Ishikawa (cell line): ENCODE measurements around the gene FBXL17.
A peak's percentile ranks its signal among the peaks of the same experiment; 100 is the strongest.

Experiments used
- CEBPB ChIP-seq: IDR thresholded peaks from 2 replicates; pipeline ENCODE4 v1.6.1; 2012
- CREB1 ChIP-seq: IDR thresholded peaks from 2 replicates; pipeline ENCODE4 v1.6.1; 2012; ENCODE audit warnings: low read depth
- EGR1 ChIP-seq: IDR thresholded peaks from 2 replicates; pipeline ENCODE4 v1.6.1; 2012
- EP300 ChIP-seq: IDR thresholded peaks from 2 replicates; pipeline ENCODE4 v1.6.1; 2012; ENCODE audit warnings: borderline replicate concordance
- FOXM1 ChIP-seq: IDR thresholded peaks from 2 replicates; pipeline ENCODE4 v1.6.1; 2012; ENCODE audit warnings: low read depth, borderline replicate concordance
- NFIC ChIP-seq: IDR thresholded peaks from 2 replicates; pipeline ENCODE4 v1.6.1; 2012
- RAD21 ChIP-seq: IDR thresholded peaks from 2 replicates; pipeline ENCODE4 v1.6.1; 2012; ENCODE audit warnings: low read depth
- TAF1 ChIP-seq: IDR thresholded peaks from 2 replicates; pipeline ENCODE4 v1.6.1; 2012; ENCODE audit warnings: low read depth, mild to moderate bottlenecking
- TCF12 ChIP-seq: IDR thresholded peaks from 2 replicates; pipeline ENCODE4 v1.6.1; 2012; ENCODE audit warnings: low read depth
- TEAD4 ChIP-seq: IDR thresholded peaks from 2 replicates; pipeline ENCODE4 v1.6.1; 2012
- YY1 ChIP-seq: IDR thresholded peaks from 2 replicates; pipeline ENCODE4 v1.6.1; 2012; ENCODE audit warnings: low read depth
- ZBTB7A ChIP-seq: IDR thresholded peaks from 2 replicates; pipeline ENCODE4 v1.6.1; 2012; ENCODE audit warnings: low read depth
- TF ChIP-seq, protein P1 (sequence below): IDR thresholded peaks from 2 replicates; pipeline ENCODE4 v1.6.1; 2012; ENCODE audit warnings: low read depth, mild to moderate bottlenecking
- TF ChIP-seq, protein P2 (sequence below): IDR thresholded peaks from 2 replicates; pipeline ENCODE4 v1.6.1; 2012
- TF ChIP-seq, protein P3 (sequence below): IDR thresholded peaks from 2 replicates; pipeline ENCODE4 v1.6.1; 2012

FBXL17 gene

DNA sequence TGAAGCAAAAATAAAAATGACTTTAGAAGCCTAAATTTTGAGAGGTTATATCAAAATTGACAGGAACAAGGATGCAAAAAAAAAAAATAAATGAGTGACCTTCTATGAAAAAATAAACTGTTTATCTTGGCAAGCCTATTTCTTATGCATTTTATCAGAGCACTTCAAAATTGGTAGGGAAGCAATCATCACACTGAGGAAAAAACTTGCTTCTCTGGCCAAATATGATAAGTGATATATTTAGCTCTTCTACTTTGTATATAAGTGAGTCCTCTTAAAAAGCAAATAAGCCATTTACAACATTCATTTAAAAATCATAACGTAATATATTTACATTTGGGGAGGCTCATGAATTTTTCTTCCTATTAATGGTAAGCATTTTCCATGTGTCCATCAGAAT is 287.1 kb downstream of the FBXL17 start:
- TF ChIP-seq TCF12 = no peak
- no peak for TF ChIP-seq EP300
- no peak for TF ChIP-seq YY1
- TF ChIP-seq CEBPB = no peak
- TF ChIP-seq, protein P1, sequence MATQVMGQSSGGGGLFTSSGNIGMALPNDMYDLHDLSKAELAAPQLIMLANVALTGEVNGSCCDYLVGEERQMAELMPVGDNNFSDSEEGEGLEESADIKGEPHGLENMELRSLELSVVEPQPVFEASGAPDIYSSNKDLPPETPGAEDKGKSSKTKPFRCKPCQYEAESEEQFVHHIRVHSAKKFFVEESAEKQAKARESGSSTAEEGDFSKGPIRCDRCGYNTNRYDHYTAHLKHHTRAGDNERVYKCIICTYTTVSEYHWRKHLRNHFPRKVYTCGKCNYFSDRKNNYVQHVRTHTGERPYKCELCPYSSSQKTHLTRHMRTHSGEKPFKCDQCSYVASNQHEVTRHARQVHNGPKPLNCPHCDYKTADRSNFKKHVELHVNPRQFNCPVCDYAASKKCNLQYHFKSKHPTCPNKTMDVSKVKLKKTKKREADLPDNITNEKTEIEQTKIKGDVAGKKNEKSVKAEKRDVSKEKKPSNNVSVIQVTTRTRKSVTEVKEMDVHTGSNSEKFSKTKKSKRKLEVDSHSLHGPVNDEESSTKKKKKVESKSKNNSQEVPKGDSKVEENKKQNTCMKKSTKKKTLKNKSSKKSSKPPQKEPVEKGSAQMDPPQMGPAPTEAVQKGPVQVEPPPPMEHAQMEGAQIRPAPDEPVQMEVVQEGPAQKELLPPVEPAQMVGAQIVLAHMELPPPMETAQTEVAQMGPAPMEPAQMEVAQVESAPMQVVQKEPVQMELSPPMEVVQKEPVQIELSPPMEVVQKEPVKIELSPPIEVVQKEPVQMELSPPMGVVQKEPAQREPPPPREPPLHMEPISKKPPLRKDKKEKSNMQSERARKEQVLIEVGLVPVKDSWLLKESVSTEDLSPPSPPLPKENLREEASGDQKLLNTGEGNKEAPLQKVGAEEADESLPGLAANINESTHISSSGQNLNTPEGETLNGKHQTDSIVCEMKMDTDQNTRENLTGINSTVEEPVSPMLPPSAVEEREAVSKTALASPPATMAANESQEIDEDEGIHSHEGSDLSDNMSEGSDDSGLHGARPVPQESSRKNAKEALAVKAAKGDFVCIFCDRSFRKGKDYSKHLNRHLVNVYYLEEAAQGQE = no peak
- TF ChIP-seq, protein P2, sequence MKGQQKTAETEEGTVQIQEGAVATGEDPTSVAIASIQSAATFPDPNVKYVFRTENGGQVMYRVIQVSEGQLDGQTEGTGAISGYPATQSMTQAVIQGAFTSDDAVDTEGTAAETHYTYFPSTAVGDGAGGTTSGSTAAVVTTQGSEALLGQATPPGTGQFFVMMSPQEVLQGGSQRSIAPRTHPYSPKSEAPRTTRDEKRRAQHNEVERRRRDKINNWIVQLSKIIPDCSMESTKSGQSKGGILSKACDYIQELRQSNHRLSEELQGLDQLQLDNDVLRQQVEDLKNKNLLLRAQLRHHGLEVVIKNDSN = no peak
- TF ChIP-seq, protein P3, sequence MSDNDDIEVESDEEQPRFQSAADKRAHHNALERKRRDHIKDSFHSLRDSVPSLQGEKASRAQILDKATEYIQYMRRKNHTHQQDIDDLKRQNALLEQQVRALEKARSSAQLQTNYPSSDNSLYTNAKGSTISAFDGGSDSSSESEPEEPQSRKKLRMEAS = no peak
- TF ChIP-seq ZBTB7A = no peak
- no peak for TF ChIP-seq TEAD4
- no peak for TF ChIP-seq TAF1
- TF ChIP-seq RAD21 = no peak
- no peak for TF ChIP-seq EGR1
- TF ChIP-seq FOXM1 = no peak
- TF ChIP-seq NFIC = no peak
- no peak for TF ChIP-seq CREB1

DNA sequence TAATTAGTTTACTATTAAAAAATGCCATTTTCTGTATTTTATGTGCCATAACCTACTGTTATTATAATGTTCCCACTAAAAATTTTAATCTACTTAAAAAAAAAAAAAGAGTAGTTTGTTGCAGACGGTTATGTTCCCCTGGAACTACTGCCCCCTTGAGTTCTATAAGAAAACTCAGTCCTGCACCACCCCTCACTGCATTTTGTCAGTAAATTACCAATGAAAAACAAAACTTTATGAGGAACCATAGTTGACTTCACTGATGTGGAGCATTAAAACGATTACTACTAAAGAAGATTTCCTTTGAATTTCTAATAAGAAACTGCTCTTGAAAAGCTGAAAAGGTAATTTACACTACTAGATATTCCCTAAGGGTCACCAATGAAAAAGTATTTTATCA is 288.7 kb downstream of the FBXL17 start:
- TF ChIP-seq RAD21 = peak; percentile 41
- no peak for TF ChIP-seq YY1
- TF ChIP-seq ZBTB7A = no peak

DNA sequence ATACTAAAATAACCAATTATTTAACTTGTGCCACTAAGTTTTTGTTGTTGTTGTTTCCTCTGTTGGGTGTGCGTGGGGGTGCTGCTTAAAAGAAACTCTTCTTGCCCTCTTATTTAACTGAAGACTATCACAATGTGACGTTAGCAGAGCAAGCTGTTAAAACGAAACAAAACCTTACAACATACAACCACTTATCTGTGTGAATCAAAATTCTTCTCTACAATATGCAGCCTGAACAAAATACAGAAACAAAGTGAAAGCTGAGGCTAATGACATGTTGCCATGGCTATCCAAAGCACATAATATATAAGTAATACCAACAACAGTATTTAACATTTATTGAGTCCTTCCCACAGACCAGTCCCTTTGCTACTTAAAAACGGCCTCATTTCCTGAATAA is 291.0 kb downstream of the FBXL17 start:
- TF ChIP-seq, protein P3 = no peak
- TF ChIP-seq NFIC (no peak), TAF1 (no peak), RAD21 (no peak), CEBPB (no peak)

DNA sequence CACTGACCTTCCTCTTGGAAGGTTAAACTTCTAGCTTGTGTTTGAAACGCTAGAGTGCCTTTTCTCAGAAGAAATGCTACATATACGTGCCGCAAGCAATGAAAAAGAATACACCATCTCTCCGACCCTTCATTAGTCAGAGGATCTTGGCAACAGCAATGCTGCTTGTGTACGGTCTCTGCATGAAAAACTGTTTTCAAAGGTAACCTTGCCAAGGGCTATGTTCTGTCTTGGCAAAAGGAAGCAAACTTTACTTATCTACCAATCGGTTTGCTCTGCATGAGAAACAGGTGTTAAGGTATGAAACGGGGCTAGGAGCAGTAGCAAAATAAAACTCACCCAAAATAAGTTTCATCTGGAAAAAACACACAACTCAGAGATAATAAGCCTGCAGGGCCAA is 297.8 kb downstream of the FBXL17 start:
- TF ChIP-seq, protein P2 = no peak
- TF ChIP-seq, protein P3 = no peak
- TF ChIP-seq TAF1 (no peak), YY1 (no peak), ZBTB7A (no peak), CEBPB (no peak), CREB1 (no peak), EGR1 (no peak), NFIC (no peak), TEAD4 (no peak), EP300 (no peak)
- TF ChIP-seq, protein P1 = no peak

DNA sequence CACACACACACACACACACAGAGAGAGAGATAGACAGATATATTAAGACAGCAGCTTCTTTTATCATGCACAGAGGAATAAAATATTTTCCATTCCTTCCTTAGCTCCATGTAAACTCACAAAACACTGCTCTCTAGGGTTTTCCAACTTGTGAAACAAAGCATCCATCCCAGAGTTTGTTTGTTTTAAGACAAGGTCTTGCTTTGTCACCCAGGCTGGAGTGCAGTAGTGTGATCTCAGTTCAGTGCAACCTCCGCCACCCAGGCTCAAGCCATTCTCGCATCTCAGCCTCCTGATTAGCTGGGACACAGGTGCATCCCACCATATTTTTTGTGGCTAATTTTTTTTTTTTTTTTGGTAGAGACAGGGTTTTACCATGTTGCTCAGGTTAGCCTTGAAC is 298.7 kb downstream of the FBXL17 start:
- no peak for TF ChIP-seq TAF1
- TF ChIP-seq YY1 = no peak
- TF ChIP-seq, protein P2 = no peak
- TF ChIP-seq, protein P3 = no peak
- no peak for TF ChIP-seq NFIC
- no peak for TF ChIP-seq RAD21
- no peak for TF ChIP-seq CREB1
- TF ChIP-seq, protein P1 = no peak
- no peak for TF ChIP-seq FOXM1
- TF ChIP-seq ZBTB7A = no peak
- TF ChIP-seq TEAD4 = no peak
- TF ChIP-seq EGR1 = no peak
- no peak for TF ChIP-seq EP300
- no peak for TF ChIP-seq CEBPB
- TF ChIP-seq TCF12 = no peak
